Mesendoderm (in vitro differentiated cells): ENCODE measurements around the gene MINK1.
A peak's percentile ranks its signal among the peaks of the same experiment; 100 is the strongest.

ENCODE experiments used
- DNase-seq: peaks from one replicate; pipeline ENCODE4 v3.0.0; 2013
- H2AK5ac ChIP-seq: 2 replicates; pipeline ENCODE4 v1.6.1; 2013; ENCODE audit warnings: low read length, inconsistent platforms
- H2BK120ac ChIP-seq: 2 replicates; pipeline ENCODE4 v1.6.1; 2013; ENCODE audit warnings: low read depth, mild to moderate bottlenecking, low read length, moderate library complexity, mixed read lengths
- H2BK15ac ChIP-seq: replicated peaks from 2 replicates; pipeline ENCODE4 v1.6.1; 2013; ENCODE audit warnings: low read depth, mild to moderate bottlenecking, moderate library complexity
- H2BK5ac ChIP-seq: 2 replicates; pipeline ENCODE4 v1.6.1; 2013; ENCODE audit warnings: low read length, inconsistent platforms
- H3K18ac ChIP-seq: 2 replicates; pipeline ENCODE4 v1.6.1; 2013; ENCODE audit warnings: mild to moderate bottlenecking, low read length, mixed read lengths
- H3K23ac ChIP-seq: one replicate; pipeline ENCODE4 v1.6.1; 2013; ENCODE audit warnings: low read length
- H3K27ac ChIP-seq: 2 replicates; pipeline ENCODE4 v1.5.1; 2013; ENCODE audit warnings: low read depth, mild to moderate bottlenecking, inconsistent platforms, low read length, moderate library complexity
- H3K27me3 ChIP-seq: 2 replicates; pipeline ENCODE4 v1.6.1; 2013; ENCODE audit warnings: low read length, control low read depth, mild to moderate bottlenecking, inconsistent platforms; ENCODE audit not compliant: insufficient read depth, poor library complexity
- H3K36me3 ChIP-seq: 2 replicates; pipeline ENCODE4 v1.6.1; 2013; ENCODE audit warnings: low read length, inconsistent platforms; ENCODE audit not compliant: control insufficient read depth, insufficient read depth
- H3K4ac ChIP-seq: one replicate; pipeline ENCODE4 v1.6.1; 2013; ENCODE audit warnings: low read depth, mild to moderate bottlenecking, low read length, moderate library complexity
- H3K4me1 ChIP-seq: 2 replicates; pipeline ENCODE4 v1.6.1; 2013; ENCODE audit warnings: low read depth, low read length, inconsistent platforms; ENCODE audit not compliant: control insufficient read depth
- H3K4me2 ChIP-seq: 2 replicates; pipeline ENCODE4 v1.6.1; 2013; ENCODE audit warnings: low read length
- H3K4me3 ChIP-seq: 2 replicates; pipeline ENCODE4 v1.5.1; 2013; ENCODE audit warnings: mild to moderate bottlenecking, low read length
- H3K56ac ChIP-seq: one replicate; pipeline ENCODE4 v1.6.1; 2013; ENCODE audit warnings: low read length
- H3K79me1 ChIP-seq: 2 replicates; pipeline ENCODE4 v1.6.1; 2013; ENCODE audit warnings: low read length, inconsistent platforms
- H3K79me2 ChIP-seq: 2 replicates; pipeline ENCODE4 v1.6.1; 2013; ENCODE audit warnings: mild to moderate bottlenecking, low read length; ENCODE audit not compliant: control insufficient read depth, insufficient read depth
- H3K9ac ChIP-seq: 2 replicates; pipeline ENCODE4 v1.6.1; 2013; ENCODE audit warnings: low read length, inconsistent platforms
- H4K5ac ChIP-seq: one replicate; pipeline ENCODE4 v1.6.1; 2013; ENCODE audit warnings: low read length
- H4K8ac ChIP-seq: one replicate; pipeline ENCODE4 v1.6.1; 2013; ENCODE audit warnings: low read depth, mild to moderate bottlenecking, control low read depth, low read length, moderate library complexity
- WGBS: extraction: QIAGEN DNeasy Blood & Tissue Kit; methylation state at CpG from one replicate; pipeline ENCODE4 v1.1.7; 2013; ENCODE audit warnings: low lambda C conversion rate, missing lambda C conversion rate; ENCODE audit not compliant: insufficient coverage; ENCODE audit errors: extremely low coverage; 5-methylcytosine and 5-hydroxymethylcytosine counted together

Gene MINK1

DNA sequence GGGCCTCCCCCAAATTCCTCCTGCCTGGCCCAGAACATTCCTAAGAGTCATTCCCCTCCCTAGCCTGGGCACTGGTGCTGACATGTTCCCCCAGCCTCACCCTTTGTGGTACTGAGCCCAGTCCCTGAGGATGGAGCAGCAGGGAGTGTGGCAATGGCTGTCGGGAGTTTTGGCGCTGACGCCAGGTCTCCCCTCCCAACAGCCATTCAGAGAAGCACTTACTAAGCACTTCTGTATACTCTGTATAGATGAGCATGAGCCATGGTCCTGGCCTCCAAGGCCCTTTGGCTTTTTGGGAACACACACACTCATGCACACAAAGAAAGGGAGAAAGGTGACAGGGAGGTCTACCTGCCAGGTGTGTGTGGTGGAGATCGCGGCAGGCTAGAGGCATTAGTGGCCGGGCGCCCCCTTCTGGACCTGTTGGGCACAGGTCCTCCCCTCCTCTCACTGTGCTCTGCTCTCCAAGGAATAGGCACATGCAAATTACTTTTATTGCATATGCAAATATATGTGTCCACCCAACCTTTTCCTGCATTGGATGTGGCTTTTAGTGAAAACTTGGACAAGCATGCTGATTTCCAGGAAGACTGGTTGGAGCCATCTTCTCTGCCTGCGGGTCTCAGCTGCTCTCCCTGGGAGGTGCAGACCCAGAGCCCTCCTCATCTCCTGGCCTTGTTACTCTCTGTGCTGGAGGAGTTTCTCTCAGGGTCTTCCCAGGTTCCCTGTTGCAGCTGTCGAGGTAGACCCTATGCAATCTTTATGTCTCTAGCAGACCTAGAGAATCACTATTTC lies 48.8 kb downstream of the MINK1 start:
- no CpG with 5 or more reads among the region's 9 CpGs for WGBS
- DNase-seq = peak; percentile 72

DNA sequence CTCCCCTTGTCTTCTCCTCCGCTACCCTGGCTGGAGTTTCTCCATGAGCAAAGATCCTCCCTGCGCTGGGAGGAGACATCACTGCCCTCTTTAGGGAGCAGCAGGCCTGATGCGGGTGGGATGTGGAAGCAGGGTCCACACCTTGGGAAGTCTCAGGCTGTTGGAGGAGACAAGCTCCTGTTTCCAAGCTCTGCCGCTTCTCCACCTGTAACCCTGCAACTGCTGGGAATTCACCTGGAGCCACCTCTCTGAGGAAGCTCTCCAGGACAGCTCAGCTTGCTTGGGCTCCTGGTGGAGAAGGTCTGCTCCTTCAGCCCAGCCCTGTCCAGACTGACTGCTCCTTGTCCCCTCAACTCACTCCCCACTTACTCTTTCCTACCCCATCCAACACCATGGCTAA lies 51.3 kb downstream of the MINK1 start:
- H3K56ac ChIP-seq = no peak overlapping the region
- H2BK120ac ChIP-seq = no peak overlapping the region
- no peak overlapping the region for H3K23ac ChIP-seq
- H3K79me2 ChIP-seq = no peaks in the 10 kb centered on the region
- H3K4ac ChIP-seq = no peak overlapping the region
- H3K4me3 ChIP-seq = no peak overlapping the region
- H2AK5ac ChIP-seq = no peak overlapping the region
- H3K36me3 ChIP-seq = peaks cover 2% of the 10 kb centered on the region
- DNase-seq = no peak
- H3K4me2 ChIP-seq = no peak overlapping the region
- no peak overlapping the region for H4K8ac ChIP-seq
- no peak overlapping the region for H3K9ac ChIP-seq
- no CpG with 5 or more reads among the region's 4 CpGs for WGBS
- H3K18ac ChIP-seq = no peak overlapping the region
- no peak overlapping the region for H4K5ac ChIP-seq
- H3K27me3 ChIP-seq = no peaks in the 10 kb centered on the region
- H2BK5ac ChIP-seq = no peak overlapping the region
- H3K4me1 ChIP-seq = no peaks in the 10 kb centered on the region
- H3K27ac ChIP-seq = no peak overlapping the region
- H3K79me1 ChIP-seq = no peaks in the 10 kb centered on the region
- no peak overlapping the region for H2BK15ac ChIP-seq

More for the DNA sequence above, 48.8 kb downstream of the MINK1 start:
- no peak overlapping the region for H3K56ac ChIP-seq
- peaks cover 2% of the 10 kb centered on the region for H3K36me3 ChIP-seq
- no peak overlapping the region for H3K18ac ChIP-seq
- H3K79me1 ChIP-seq = no peaks in the 10 kb centered on the region
- H3K9ac ChIP-seq = no peak overlapping the region
- no peak overlapping the region for H2BK15ac ChIP-seq
- no peaks in the 10 kb centered on the region for H3K4me1 ChIP-seq
- H2AK5ac ChIP-seq = no peak overlapping the region
- no peak overlapping the region for H4K8ac ChIP-seq
- H3K27ac ChIP-seq = no peak overlapping the region
- no peaks in the 10 kb centered on the region for H3K79me2 ChIP-seq
- no peak overlapping the region for H3K4ac ChIP-seq
- H3K27me3 ChIP-seq = no peaks in the 10 kb centered on the region
- no peak overlapping the region for H3K4me2 ChIP-seq
- no peak overlapping the region for H3K4me3 ChIP-seq
- H3K23ac ChIP-seq = no peak overlapping the region
- H2BK5ac ChIP-seq = no peak overlapping the region
- no peak overlapping the region for H2BK120ac ChIP-seq
- no peak overlapping the region for H4K5ac ChIP-seq

DNA sequence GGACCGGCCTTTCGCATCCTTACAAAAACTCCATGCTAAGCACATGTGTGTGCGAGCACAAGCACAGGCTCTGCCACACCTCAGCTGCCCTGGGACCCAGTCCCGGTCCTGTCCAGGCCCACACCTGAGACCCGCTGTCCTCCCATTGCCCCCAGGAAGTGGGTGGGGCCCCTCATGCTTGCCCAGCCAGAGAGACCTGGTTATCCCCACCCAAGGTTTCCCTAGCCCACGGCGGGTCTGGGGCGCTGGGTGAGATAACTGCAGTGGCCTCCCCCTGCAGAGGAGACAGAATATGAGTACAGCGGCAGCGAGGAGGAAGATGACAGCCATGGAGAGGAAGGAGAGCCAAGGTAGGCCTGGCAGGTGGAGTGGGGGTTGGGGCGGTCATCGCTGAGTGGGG lies 53.7 kb downstream of the MINK1 start:
- no peak overlapping the region for H4K8ac ChIP-seq
- no peak overlapping the region for H3K23ac ChIP-seq
- no peaks in the 10 kb centered on the region for H3K79me2 ChIP-seq
- no peak overlapping the region for H2BK15ac ChIP-seq
- no peak overlapping the region for H2AK5ac ChIP-seq
- H3K36me3 ChIP-seq = peaks cover 7% of the 10 kb centered on the region
- no peak for DNase-seq
- WGBS = no CpG with 5 or more reads among the region's 12 CpGs
- H2BK120ac ChIP-seq = no peak overlapping the region
- no peak overlapping the region for H2BK5ac ChIP-seq
- H3K56ac ChIP-seq = no peak overlapping the region
- no peaks in the 10 kb centered on the region for H3K4me1 ChIP-seq
- H3K79me1 ChIP-seq = no peaks in the 10 kb centered on the region
- H4K5ac ChIP-seq = no peak overlapping the region
- H3K4ac ChIP-seq = no peak overlapping the region
- H3K18ac ChIP-seq = no peak overlapping the region
- H3K27ac ChIP-seq = no peak overlapping the region
- no peak overlapping the region for H3K9ac ChIP-seq
- no peak overlapping the region for H3K4me2 ChIP-seq
- H3K4me3 ChIP-seq = no peak overlapping the region
- H3K27me3 ChIP-seq = no peaks in the 10 kb centered on the region

DNA sequence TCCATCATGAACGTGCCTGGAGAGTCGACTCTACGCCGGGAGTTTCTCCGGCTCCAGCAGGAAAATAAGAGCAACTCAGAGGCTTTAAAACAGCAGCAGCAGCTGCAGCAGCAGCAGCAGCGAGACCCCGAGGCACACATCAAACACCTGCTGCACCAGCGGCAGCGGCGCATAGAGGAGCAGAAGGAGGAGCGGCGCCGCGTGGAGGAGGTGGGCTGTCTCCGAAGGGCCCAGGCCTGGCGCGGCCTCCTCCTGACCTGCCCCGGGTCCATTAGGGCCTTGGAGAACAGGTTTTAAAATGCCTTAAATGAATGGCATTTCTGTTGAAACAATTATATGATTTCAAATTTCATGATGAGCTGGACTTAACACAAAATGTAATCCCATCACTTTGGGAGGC lies 54.4 kb downstream of the MINK1 start:
- Histone ChIP-seq H3K4me2 (no peak overlapping the region), H3K36me3 (peaks cover 7% of the 10 kb centered on the region), H4K5ac (no peak overlapping the region), H3K9ac (no peak overlapping the region), H3K4ac (no peak overlapping the region), H2BK15ac (no peak overlapping the region), H2BK120ac (no peak overlapping the region), H3K23ac (no peak overlapping the region), H3K56ac (no peak overlapping the region), H3K27ac (no peak overlapping the region), H4K8ac (no peak overlapping the region), H3K27me3 (no peaks in the 10 kb centered on the region), H2BK5ac (no peak overlapping the region), H3K79me2 (no peaks in the 10 kb centered on the region), H3K4me1 (no peaks in the 10 kb centered on the region), H3K79me1 (no peaks in the 10 kb centered on the region), H3K4me3 (no peak overlapping the region), H2AK5ac (no peak overlapping the region), H3K18ac (no peak overlapping the region)
- DNase-seq = no peak
- WGBS = no CpG with 5 or more reads among the region's 18 CpGs

DNA sequence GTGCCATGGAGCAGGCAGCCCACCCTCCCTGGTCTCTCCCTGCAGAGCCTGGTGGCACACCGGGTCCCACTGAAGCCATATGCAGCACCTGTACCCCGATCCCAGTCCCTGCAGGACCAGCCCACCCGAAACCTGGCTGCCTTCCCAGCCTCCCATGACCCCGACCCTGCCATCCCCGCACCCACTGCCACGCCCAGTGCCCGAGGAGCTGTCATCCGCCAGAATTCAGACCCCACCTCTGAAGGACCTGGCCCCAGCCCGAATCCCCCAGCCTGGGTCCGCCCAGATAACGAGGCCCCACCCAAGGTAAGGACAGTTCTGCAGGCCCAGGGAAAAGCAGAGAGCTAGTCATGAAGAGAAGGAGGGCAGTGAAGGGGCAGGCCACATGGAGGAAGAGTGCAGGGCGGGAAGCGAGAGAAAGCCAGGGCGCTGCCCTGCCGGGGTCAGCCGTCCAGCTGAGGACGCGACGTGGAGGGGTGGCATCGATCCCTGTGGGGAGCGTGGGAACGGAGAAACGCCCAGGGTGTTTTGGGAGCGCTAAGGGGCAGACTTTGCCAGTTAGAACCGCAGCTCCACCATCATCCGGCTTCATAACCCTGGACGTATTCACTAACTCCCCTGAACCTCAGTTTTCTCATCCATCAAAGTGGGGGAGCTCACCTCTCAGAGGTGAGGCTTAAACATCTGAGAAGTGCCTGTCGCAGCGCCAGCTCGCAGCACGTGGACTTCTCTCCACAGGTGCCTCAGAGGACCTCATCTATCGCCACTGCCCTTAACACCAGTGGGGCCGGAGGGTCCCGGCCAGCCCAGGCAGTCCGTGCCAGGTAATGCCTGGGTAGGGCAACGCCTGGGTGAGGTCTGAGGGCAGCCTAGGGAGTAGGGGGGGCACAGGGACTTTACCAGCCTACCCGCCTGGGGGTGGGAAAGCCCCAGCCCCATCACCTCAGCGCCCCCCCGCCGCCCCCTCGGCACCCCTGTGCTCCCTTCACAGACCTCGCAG lies 58.6 kb downstream of the MINK1 start:
- H2BK5ac ChIP-seq = no peak overlapping the region
- DNase-seq = no peak
- H3K36me3 ChIP-seq = peaks cover 8% of the 10 kb centered on the region
- no peak overlapping the region for H2AK5ac ChIP-seq
- H3K23ac ChIP-seq = no peak overlapping the region
- no peak overlapping the region for H3K4me2 ChIP-seq
- no peaks in the 10 kb centered on the region for H3K27me3 ChIP-seq
- no peak overlapping the region for H2BK120ac ChIP-seq
- H3K56ac ChIP-seq = no peak overlapping the region
- no peak overlapping the region for H3K27ac ChIP-seq
- no peak overlapping the region for H2BK15ac ChIP-seq
- H4K8ac ChIP-seq = no peak overlapping the region
- H3K18ac ChIP-seq = no peak overlapping the region
- H3K4me1 ChIP-seq = no peaks in the 10 kb centered on the region
- WGBS = no CpG with 5 or more reads among the region's 42 CpGs
- H3K9ac ChIP-seq = no peak overlapping the region
- H3K79me1 ChIP-seq = no peaks in the 10 kb centered on the region
- no peak overlapping the region for H4K5ac ChIP-seq
- H3K4me3 ChIP-seq = no peak overlapping the region
- H3K79me2 ChIP-seq = no peaks in the 10 kb centered on the region
- no peak overlapping the region for H3K4ac ChIP-seq
